Small intestine (tissue), 7 donors: ENCODE data around the gene BEAN1. TPM values are rescaled to one million over a fixed set of nuclear protein-coding genes. Genes with fewer than 3 reads are reported as not detected.

Source experiments
- DNase-seq, 2 donors: peaks; one replicate each; pipeline versions ENCODE4 v3.0.0 to v3.0.0-alpha.2; 2013
- FAIRE-seq: peaks from 2 replicates; lab custom pipeline; 2012; peaks lifted over from hg19 to GRCh38; lab: Jason Lieb, UNC
- H3K27ac ChIP-seq, 3 donors: one replicate each; pipeline ENCODE4 v1.5.1; 2013; ENCODE audit warnings: low read length in 2 of 3, mild to moderate bottlenecking in 2 of 3, control low read depth in 1 of 3, inconsistent platforms in 1 of 3, low read depth in 1 of 3, moderate library complexity in 1 of 3
- H3K27me3 ChIP-seq, 3 donors: one replicate each; pipeline ENCODE4 v1.6.1; 2013; ENCODE audit warnings: low read length in 3 of 3, inconsistent platforms in 1 of 3; ENCODE audit not compliant: control insufficient read depth in 3 of 3, insufficient read depth in 3 of 3
- H3K36me3 ChIP-seq, 3 donors: one replicate each; pipeline ENCODE4 v1.6.1; 2013; ENCODE audit warnings: low read length in 3 of 3, inconsistent platforms in 1 of 3, low read depth in 1 of 3, mild to moderate bottlenecking in 1 of 3, moderate library complexity in 1 of 3; ENCODE audit not compliant: control insufficient read depth in 3 of 3, insufficient read depth in 2 of 3
- H3K4me1 ChIP-seq, 3 donors: one replicate each; pipeline ENCODE4 v1.6.1; 2013; ENCODE audit warnings: low read length in 2 of 3, inconsistent platforms in 1 of 3, low read depth in 1 of 3, mild to moderate bottlenecking in 1 of 3, moderate library complexity in 1 of 3; ENCODE audit not compliant: control insufficient read depth in 3 of 3, insufficient read depth in 2 of 3
- H3K4me3 ChIP-seq, 3 donors: one replicate each; pipeline ENCODE4 v1.5.1; 2013; ENCODE audit warnings: low read length in 3 of 3, control low read depth in 1 of 3, inconsistent platforms in 1 of 3, low read depth in 1 of 3, mild to moderate bottlenecking in 1 of 3, moderate library complexity in 1 of 3
- H3K9me3 ChIP-seq, 2 donors: one replicate each; pipeline ENCODE4 v1.6.1; 2013; ENCODE audit warnings: low read depth in 1 of 2, low read length in 1 of 2; ENCODE audit not compliant: control insufficient read depth in 2 of 2, insufficient read depth in 1 of 2
- WGBS, 3 donors: extraction: QIAGEN DNeasy Blood & Tissue Kit; methylation state at CpG; one replicate each; pipeline ENCODE4 v1.1.7; 2013; 5-methylcytosine and 5-hydroxymethylcytosine counted together
- polyA plus RNA-seq, 4 donors: library from polyadenylated mRNA; stranded (reverse) in 3 of 4; unstranded in 1 of 4; fragments of 200-250 nt in 3 of 4; fragments of 120-200 nt in 1 of 4; gene quantifications; one replicate each; pipeline versions ENCODE4 v1.2.1 to v1.2.3, GENCODE V29; 2013
- donor health status: healthy with polysubstance abuse.
- donor health status: control.
- donor health status: control.
- donor health status: Bipolar disorder and iron deficiency.
- donor health status: healthy.

The BEAN1 gene
- polyA plus RNA-seq, 4 donors = 0.59 to 0.64 TPM; not detected in 2

GRCh38 chr16:66439051-66439730, 12.1 kb downstream of the BEAN1 start:
- Histone ChIP-seq H3K36me3 (no peaks in the 10 kb centered on the region), H3K4me1 (no peaks in the 10 kb centered on the region), H3K4me3 (no peak overlapping the region), H3K27me3 (peaks cover 0 to 9% (median 6%) of the 10 kb centered on the region in 3 donors), H3K9me3 (no peaks in the 10 kb centered on the region), H3K27ac (no peak overlapping the region)
- FAIRE-seq = no peak
- WGBS, 3 donors = 63 to 75% (median 73%) methylated on average over 5 of the region's 5 CpGs
- no peak for DNase-seq

GRCh38 chr16:66440271-66440802, 13.2 kb downstream of the BEAN1 start:
- H3K36me3 ChIP-seq = no peaks in the 10 kb centered on the region
- peaks cover 0 to 9% (median 6%) of the 10 kb centered on the region in 3 donors for H3K27me3 ChIP-seq
- no peaks in the 10 kb centered on the region for H3K9me3 ChIP-seq
- no peak for DNase-seq
- 79 to 86% (median 86%) methylated on average over 10 of the region's 10 CpGs for WGBS, 3 donors
- no peak overlapping the region for H3K4me3 ChIP-seq
- no peak overlapping the region for H3K27ac ChIP-seq
- no peaks in the 10 kb centered on the region for H3K4me1 ChIP-seq
- FAIRE-seq = no peak

GRCh38 chr16:66440970-66441369, 13.9 kb downstream of the BEAN1 start:
- WGBS, 3 donors = 84 to 92% (median 85%) methylated on average over 11 of the region's 11 CpGs
- H3K27ac ChIP-seq = no peak overlapping the region
- H3K4me1 ChIP-seq = no peaks in the 10 kb centered on the region
- peaks cover 0 to 9% (median 6%) of the 10 kb centered on the region in 3 donors for H3K27me3 ChIP-seq
- DNase-seq (no peak), FAIRE-seq (no peak)
- peaks cover 0 to 2% of the 10 kb centered on the region in 2 donors for H3K9me3 ChIP-seq
- H3K36me3 ChIP-seq = no peaks in the 10 kb centered on the region
- H3K4me3 ChIP-seq = no peak overlapping the region

- FAIRE-seq (no peak), DNase-seq (no peak)
- Histone ChIP-seq H3K4me1 (no peaks in the 10 kb centered on the region), H3K4me3 (no peak overlapping the region), H3K36me3 (no peaks in the 10 kb centered on the region), H3K27me3 (peaks cover 0 to 9% (median 6%) of the 10 kb centered on the region in 3 donors), H3K27ac (no peak overlapping the region), H3K9me3 (peaks cover 0 to 2% of the 10 kb centered on the region in 2 donors)
- 60 to 77% (median 68%) methylated on average over 7 of the region's 7 CpGs for WGBS, 3 donors
These were observed 14.7 kb downstream of the BEAN1 start for GRCh38 chr16:66441586-66442375.

GRCh38 chr16:66442502-66443268, 15.6 kb downstream of the BEAN1 start:
- Histone ChIP-seq H3K27me3 (peaks cover 0 to 9% (median 6%) of the 10 kb centered on the region in 3 donors), H3K4me1 (no peaks in the 10 kb centered on the region), H3K27ac (no peak overlapping the region), H3K9me3 (peaks cover 0 to 2% of the 10 kb centered on the region in 2 donors), H3K36me3 (no peaks in the 10 kb centered on the region), H3K4me3 (no peak overlapping the region)
- 72 to 73% (median 72%) methylated on average over 6 of the region's 6 CpGs for WGBS, 3 donors
- no peak for DNase-seq
- FAIRE-seq = no peak

- H3K4me1 ChIP-seq = no peaks in the 10 kb centered on the region
- FAIRE-seq = no peak
- no peak overlapping the region for H3K27ac ChIP-seq
- H3K36me3 ChIP-seq = no peaks in the 10 kb centered on the region
- 72 to 85% (median 81%) methylated on average over 3 of the region's 3 CpGs for WGBS, 3 donors
- peaks cover 0 to 9% (median 6%) of the 10 kb centered on the region in 3 donors for H3K27me3 ChIP-seq
- DNase-seq = no peak
- H3K9me3 ChIP-seq = peaks cover 0 to 2% of the 10 kb centered on the region in 2 donors
- no peak overlapping the region for H3K4me3 ChIP-seq
These were observed 16.2 kb downstream of the BEAN1 start for GRCh38 chr16:66443269-66443652.

- DNase-seq = no peak
- peaks cover 0 to 9% (median 6%) of the 10 kb centered on the region in 3 donors for H3K27me3 ChIP-seq
These were observed 17.0 kb downstream of the BEAN1 start for GRCh38 chr16:66444049-66444481.

GRCh38 chr16:66446737-66447136, 19.6 kb downstream of the BEAN1 start:
- H3K9me3 ChIP-seq = peaks cover 0 to 2% of the 10 kb centered on the region in 2 donors
- FAIRE-seq = no peak
- no peaks in the 10 kb centered on the region for H3K36me3 ChIP-seq
- WGBS, 3 donors = 44 to 66% (median 46%) methylated on average over 1 of the region's 1 CpG
- peaks cover 0 to 6% (median 6%) of the 10 kb centered on the region in 3 donors for H3K27me3 ChIP-seq
- no peak overlapping the region for H3K27ac ChIP-seq
- H3K4me3 ChIP-seq = no peak overlapping the region
- no peaks in the 10 kb centered on the region for H3K4me1 ChIP-seq
- no peak for DNase-seq

More at GRCh38 chr16:66444049-66444481, 17.0 kb downstream of the BEAN1 start:
- H3K36me3 ChIP-seq = no peaks in the 10 kb centered on the region
- H3K9me3 ChIP-seq = peaks cover 0 to 2% of the 10 kb centered on the region in 2 donors
- no peak for FAIRE-seq
- 33 to 52% (median 42%) methylated on average over 3 of the region's 3 CpGs for WGBS, 3 donors
- H3K4me3 ChIP-seq = no peak overlapping the region
- H3K27ac ChIP-seq = no peak overlapping the region
- H3K4me1 ChIP-seq = no peaks in the 10 kb centered on the region
